ENCODE data around the gene PLA2G12B.
"Not testable (repeated sequence)": the region's sequence is repeated elsewhere in the genome, so short reads cannot be mapped to it uniquely, and the experiment has no call there.

Gene PLA2G12B

GRCh38 chr10:72954596-72955554 lies at the start of gene PLA2G12B:
PLA2G12B (minus strand) TSS chr10:72954806; CDS start chr10:72954685, 121 bp downstream.
- TF ChIP-seq CTCF (IDR thresholded peaks at IDR 0.05; ENCODE audit: control insufficient read depth, extremely low read depth, insufficient read depth) = no peak
- no peak within 1 kb of the TSS for H3K4me3 ChIP-seq (ENCODE audit: low read depth, low read length)
- no peak for DNase-seq (ENCODE audit: low read depth)

- no peak for TF ChIP-seq CTCF (IDR thresholded peaks at IDR 0.05; ENCODE audit: control insufficient read depth, extremely low read depth, insufficient read depth)
- no peak overlapping the region for H3K4me3 ChIP-seq (ENCODE audit: low read depth, low read length)
- no peak for DNase-seq (ENCODE audit: low read depth)
Measured at GRCh38 chr10:73003822-73004221, 49.2 kb upstream of the PLA2G12B start.

- no peak for TF ChIP-seq CTCF (IDR thresholded peaks at IDR 0.05; ENCODE audit: control insufficient read depth, extremely low read depth, insufficient read depth)
- no peak overlapping the region for H3K4me3 ChIP-seq (ENCODE audit: low read depth, low read length)
- DNase-seq (ENCODE audit: low read depth) = no peak
Measured at GRCh38 chr10:73000973-73001372, 46.4 kb upstream of the PLA2G12B start.

GRCh38 chr10:72997099-72997498 lies 42.5 kb upstream of the PLA2G12B start:
- DNase-seq (ENCODE audit: low read depth) = no peak
- H3K4me3 ChIP-seq (ENCODE audit: low read depth, low read length) = no peak overlapping the region
- TF ChIP-seq CTCF (IDR thresholded peaks at IDR 0.05; ENCODE audit: control insufficient read depth, extremely low read depth, insufficient read depth) = no peak

GRCh38 chr10:72995459-72995858 lies 40.9 kb upstream of the PLA2G12B start:
- not testable (repeated sequence) for DNase-seq (ENCODE audit: low read depth); H3K4me3 ChIP-seq (ENCODE audit: low read depth, low read length)

- not testable (repeated sequence) for H3K4me3 ChIP-seq (ENCODE audit: low read depth, low read length); DNase-seq (ENCODE audit: low read depth)
Measured at GRCh38 chr10:72989771-72990170, 35.2 kb upstream of the PLA2G12B start.

GRCh38 chr10:72984618-72985017 lies 30.0 kb upstream of the PLA2G12B start:
- H3K4me3 ChIP-seq (ENCODE audit: low read depth, low read length); DNase-seq (ENCODE audit: low read depth): not testable (repeated sequence)

- TF ChIP-seq CTCF (IDR thresholded peaks at IDR 0.05; ENCODE audit: control insufficient read depth, extremely low read depth, insufficient read depth) = no peak
- H3K4me3 ChIP-seq (ENCODE audit: low read depth, low read length) = no peak overlapping the region
- DNase-seq (ENCODE audit: low read depth) = no peak
Measured at GRCh38 chr10:72981882-72982529, 27.4 kb upstream of the PLA2G12B start.

All from LNCaP clone FGC (cell line).